HG03575 (cell line): Measurements from ENCODE around the gene USP48.
"Not testable (repeated sequence)": the region's sequence is repeated elsewhere in the genome, so short reads cannot be mapped to it uniquely, and the experiment has no call there.

ENCODE experiments used
- ATAC-seq: cut with Tn5 transposase; IDR thresholded peaks from one replicate; pipeline ENCODE4 v1.9.1; 2021; ENCODE audit not compliant: unreplicated experiment, insufficient number of reproducible peaks, low FRiP score; ENCODE audit errors: extremely low read depth

Gene USP48

DNA sequence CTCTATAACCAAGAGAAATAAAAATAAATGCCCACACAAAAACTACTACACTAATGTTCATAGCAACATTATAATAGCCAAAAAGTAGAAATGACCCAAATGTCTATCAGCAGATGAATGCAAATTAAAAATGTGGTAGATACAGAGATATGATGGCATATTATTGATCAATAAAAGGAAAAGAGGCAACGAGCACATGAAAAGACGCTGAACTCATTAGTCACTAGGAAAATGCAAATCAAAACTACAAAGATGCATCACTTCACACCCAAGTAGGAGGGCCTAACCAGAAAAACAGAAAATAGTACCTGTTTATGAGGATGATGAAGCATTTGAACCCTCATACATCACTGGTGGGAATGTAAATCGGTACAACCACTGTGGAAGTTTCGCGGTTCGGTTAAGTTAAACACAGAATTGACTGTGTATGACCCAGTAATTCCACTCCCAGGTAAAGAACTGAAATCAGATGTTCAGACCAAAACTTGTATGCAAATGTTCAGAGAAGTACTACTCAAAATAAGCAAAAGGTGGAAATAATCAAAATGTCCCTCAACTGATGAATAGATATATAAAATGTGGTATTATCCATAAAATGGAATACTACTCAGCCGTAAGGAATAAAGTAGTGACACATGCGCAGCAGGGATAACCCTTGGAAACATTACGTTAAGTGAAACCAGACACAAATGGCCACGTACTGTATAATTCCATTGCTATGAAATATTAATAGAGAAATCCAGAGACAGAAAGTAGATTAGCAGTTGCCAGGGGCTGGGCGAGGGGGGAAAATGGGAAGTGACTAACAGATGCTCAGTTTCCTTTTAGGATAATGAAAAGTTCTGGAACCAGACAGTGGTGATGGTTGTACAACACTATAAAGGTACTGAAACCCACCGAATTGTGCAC lies 3.1 kb downstream of the USP48 start:
- no peak for ATAC-seq

DNA sequence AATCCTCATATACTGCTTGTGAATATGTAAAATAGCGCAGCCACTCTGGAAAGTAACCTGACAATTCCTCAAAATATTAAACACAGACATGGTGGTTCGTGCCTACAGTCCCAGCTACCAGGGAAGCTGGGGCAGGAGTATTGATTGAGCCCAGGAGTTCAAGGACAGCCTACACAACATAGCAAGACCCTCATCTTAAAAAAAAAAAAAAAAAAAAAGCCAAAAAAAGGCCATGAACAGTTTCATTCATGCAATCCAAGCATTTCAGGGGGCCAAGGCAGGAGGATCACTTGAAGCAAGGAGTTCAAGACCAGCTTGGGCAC lies 4.6 kb downstream of the USP48 start:
- ATAC-seq: no peak

DNA sequence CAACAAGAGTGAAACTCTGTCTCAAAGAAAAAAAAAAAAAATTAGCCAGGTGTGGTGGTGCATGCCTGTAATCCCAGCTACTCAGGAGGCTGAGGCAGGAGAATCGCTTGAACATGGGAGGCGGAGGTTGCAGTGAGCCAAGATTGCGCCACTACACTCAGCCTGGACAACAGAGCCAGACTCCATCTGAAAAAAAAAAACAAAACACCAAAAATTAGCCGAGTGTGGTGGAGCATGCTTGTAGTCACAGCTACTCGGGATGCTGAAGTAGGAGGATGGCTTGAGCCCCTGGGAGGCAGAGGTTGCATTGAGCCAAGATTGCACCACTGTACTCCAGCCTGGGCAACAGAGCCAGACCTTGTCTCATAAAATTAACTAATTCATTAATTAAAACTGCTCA lies 6.0 kb downstream of the USP48 start:
- not testable (repeated sequence) for ATAC-seq

DNA sequence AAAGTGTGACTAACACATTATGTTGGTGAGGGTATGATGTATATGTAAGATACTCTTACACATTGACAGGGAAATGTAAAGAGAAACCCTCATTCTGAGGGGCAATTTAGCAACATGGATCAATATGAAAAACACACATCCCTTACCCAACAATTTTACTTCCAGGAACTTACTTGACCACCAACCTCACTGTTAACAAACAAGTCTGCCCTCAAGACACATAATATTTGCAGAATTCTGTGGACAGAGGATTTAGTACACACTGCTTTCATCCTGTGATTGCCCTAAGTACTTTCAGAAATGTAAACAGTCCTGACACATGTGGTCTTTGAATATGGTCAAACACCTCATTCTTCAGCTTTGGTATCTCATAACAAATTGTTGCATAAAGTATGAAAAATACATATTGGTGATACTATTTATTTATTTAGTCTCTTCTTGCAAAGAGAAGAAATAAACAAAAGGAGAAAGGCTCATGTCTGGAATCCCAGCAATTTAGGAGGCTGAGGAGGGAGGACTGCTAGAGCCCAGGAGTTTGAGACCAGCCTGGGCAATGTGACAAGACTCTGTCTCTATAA lies 6.9 kb downstream of the USP48 start:
- ATAC-seq: no peak

DNA sequence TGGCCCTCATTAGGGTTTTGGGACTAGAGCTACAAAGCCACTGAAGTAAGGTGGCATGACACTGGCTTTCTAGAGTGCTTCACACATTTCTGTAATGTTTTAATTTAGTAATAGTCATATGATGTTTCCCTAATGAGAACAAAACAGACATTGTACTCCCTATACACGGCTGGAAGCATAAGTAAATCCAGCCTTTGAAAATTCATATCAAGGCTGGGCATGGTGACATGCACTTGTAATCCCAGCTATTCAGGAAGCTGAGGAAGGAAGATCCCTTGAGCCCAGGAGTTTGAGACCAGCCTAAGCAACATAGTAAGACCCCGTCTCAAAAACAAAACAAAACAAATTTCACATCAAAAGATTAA lies 7.4 kb downstream of the USP48 start:
- ATAC-seq: no peak

DNA sequence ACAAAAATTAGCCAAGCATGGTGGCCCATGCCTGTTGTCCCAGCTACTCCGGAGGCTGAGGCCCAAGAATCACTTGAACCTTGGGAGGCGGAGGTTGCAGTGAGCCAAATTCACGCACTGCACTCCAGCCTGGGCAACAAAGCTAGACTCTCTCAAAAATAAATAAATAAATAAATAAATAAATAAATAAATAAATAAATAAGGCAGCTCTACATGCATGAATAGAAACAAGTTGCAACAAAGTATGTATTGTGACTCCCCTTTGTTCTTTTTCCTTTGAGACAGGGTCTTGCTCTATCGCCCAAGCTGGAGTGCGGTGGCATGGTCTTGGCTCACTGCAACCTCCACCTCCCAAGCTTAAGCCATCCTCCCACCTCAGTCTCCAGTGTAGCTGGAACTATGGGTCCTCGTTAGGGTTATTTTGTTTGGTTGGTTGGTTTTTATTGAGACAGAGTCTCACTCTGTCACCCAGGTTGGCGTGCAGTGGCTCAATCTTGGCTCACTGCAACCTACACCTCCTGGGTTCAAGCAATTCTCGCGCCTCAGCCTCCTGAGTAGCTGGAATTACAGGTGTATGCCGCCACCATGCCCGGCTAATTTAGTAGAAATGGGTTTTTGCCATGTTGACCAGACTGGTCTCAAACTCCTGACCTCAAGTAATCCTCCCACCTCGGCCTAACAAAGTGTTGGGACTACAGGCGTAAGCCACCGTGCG lies 8.0 kb downstream of the USP48 start:
- no peak for ATAC-seq

DNA sequence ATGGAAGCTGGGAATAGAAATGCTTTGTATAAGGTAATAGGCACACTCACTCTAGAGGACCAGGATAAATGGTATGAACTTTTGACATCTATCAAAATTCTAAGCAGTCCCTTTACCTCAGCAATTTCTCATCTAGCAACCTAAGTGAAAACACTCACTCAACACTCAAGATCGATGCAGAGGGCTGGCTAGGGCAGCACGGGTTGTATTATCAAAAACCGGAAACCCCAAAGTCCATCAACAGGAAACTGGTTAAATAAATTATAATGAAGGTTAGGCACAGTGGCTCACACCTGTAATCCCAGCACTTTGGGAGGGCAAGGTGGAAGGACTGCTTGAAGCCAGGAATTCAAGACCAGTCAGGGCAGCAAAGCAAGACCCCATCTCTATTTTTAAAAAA lies 9.4 kb downstream of the USP48 start:
- ATAC-seq: no peak

DNA sequence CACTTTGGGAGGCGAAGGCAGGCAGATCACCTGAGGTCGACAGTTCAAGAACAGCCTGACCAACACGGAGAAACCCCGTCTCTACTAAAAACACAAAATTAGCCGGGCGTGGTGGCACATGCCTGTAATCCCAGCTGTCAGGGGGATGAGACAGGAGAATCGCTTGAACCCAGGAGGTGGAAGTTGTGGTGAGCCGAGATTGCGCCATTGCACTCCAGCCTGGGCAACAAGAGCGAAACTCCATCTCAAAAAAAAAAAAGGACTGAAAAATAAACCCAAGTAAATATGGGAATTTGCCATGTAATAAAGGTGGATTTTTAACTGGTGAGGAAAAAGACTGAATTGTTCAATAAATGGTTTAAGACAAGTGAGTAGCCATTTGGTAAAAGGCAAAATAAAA lies 11.3 kb downstream of the USP48 start:
- ATAC-seq: not testable (repeated sequence)

DNA sequence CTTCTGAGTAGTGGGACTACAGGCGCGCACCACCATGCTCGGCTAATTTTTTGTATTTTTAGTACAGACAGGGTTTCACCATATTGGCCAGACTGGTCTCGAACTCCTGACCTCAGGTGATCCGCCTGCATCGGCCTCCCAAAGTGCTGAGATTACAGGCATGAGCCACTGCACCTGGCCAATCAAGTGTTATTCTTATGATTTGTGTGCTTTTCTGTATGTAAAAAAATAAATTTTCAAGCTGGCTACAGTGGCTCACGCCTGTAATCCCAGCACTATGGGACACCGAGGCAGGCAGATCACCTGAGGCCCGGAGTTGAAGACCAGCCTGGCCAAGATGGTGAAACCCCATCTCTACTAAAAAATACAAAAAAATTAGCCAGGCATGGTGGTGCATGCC lies 12.3 kb downstream of the USP48 start:
- not testable (repeated sequence) for ATAC-seq

DNA sequence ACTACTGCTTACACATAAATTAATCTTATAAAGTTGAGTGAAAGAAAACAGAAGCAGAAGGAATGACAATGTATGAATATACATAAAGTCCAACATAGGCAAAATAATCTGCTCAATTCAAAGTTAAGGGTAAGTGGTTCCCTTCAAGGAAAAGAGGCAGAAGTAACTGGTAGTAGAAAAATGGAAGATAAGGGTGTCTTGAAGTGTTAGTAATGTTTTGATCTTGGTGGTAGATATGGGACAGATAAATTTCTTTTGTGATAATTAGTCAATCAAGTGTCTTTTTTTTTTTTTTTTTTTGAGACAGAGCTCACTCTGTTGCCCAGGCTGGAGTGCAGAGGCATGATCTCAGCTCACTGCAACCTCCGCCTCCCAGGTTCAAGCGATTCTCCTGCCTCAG lies 12.7 kb downstream of the USP48 start:
- ATAC-seq: no peak

DNA sequence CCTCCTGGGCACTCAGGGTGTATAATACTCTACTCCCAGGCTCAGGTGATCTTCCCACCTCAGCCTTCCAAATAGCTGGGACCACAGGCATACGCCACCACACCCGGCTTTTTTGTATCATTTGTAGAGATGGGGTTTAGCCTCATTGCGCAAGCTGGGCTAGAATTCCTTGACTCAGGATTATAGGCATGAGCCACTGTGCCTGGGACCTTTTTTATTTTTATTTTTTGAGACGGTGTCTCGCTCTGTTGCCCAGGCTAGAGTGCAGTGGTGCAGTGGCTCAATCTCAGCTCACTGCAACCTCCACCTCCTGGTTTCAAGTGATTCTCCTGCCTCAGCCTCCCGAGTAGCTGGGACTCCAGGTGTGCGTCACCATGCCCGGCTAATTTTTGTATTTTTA lies 15.8 kb downstream of the USP48 start:
- ATAC-seq: not testable (repeated sequence)

DNA sequence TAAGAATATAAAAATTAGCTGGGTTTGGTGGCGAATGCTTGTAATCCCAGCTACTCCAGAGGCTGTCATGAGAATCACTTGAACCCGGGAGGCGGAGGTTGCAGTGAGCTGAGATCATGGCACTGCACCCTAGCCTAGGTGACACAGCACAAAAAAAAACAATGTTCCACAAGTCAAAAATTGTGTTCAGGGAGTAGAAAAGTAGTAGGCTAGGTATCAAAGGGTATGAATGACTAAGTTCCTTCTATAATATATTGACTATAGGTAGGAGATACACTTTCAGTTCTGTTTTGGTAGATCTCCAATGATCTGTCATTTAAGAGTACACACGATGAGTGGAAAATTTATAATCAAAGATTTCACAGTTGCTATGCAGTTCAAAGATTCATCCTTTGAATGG lies 16.7 kb downstream of the USP48 start:
- no peak for ATAC-seq

DNA sequence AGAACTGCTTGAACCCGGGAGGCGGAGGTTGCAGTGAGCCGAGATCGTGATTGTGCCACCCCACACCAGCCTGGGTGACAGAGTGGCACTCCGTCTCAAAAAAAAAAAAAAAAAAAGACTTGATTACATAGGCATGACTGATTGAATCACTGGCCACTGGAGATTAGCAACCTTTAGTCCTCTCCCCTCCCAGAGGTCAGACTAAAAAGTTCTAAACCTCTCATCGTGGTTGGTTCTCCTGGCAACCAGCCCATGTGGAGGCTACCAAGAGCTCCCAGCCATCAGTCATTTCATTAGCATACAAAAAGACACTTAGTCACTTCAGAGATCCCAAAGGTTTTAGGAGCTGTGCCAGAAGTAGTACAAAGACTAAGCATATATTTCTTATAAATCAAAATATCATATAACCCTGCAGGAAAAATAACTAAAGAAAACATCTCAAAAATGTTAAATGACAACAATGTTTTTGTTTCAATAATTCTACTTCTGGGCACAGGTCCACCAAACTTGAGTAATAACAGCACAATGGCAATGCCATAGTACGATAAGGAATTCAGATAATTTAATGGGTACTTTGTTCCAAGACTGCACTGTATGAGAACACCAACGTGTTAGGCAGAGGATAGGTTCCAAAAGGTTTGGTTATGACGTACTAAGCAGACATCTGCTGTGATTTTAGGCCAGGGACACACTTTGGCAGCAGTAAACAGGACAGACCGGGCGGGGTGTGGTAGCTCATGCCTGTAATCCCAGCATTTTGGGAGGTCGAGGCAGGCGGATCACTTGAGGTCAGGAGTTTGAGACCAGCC lies 18.1 kb downstream of the USP48 start:
- no peak for ATAC-seq

DNA sequence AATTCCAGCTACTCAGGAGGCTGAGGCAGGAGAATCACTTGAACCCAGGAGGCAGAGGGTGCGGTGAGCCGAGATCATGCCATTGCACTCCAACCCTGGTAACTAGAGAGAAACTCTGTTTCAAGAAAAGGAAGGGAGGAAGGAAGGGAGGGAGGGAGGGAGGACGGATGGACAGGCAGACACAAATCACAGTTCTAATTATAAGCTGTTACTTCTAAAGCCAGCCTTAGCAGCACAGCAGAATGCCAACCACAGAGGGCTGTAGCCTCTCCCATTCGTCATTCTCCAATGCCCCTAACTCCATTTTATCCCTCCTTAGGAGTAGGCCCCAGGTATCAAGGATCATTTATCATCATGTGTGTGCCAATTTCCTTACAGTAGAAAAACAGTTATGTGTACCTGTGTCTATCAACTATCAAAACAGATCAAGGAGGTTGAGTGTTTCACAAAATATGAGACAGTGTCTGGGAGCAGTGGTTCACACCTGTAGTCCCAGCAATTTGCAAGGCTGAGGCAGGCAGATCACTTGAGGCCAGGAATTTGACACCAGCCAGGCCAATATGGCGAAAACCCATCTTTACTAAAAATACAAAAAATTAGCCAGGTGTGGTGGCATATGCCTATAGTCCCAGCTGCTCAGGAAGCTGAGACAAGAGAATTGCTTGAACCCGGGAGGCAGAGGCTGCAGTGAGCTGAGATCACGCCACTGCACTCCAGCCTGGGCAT lies 19.1 kb downstream of the USP48 start:
- no peak for ATAC-seq

DNA sequence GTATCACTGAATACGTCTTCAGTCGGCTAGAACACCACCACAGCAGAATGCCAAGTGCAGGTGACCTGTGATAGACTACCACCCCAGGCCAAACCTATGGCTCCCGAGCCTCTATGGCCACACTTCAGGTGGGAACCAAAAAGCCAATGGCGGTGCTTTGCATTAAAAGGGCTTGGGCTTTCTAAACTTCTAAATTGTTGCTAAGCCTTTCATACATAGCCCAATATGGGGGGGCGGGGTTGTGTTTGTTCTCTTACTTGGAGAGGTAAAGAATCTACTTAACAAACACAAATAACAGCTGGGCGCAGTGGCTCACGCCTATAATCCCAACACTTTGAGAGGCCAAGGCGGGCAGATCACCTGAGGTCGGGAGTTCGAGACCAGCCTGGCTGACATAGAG lies 19.7 kb downstream of the USP48 start:
- no peak for ATAC-seq

DNA sequence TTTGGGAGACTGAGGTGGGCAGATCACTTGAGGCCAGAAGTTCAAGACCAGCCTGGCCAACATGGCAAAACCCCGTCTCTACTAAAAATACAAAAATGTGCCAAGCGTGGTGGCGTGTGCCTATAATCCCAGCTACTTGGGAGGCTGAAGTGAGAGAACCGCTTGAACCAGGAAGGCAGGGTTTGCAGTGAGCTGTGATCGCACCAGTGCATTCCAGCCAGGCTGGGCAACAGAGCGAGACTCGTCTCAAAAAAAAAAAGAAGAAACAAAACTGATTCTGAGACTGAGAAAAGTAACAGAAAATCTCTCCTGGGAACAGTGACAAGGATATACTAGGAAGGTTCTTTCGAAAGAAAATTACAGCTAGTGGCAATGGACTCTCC lies 20.9 kb downstream of the USP48 start:
- ATAC-seq: no peak

DNA sequence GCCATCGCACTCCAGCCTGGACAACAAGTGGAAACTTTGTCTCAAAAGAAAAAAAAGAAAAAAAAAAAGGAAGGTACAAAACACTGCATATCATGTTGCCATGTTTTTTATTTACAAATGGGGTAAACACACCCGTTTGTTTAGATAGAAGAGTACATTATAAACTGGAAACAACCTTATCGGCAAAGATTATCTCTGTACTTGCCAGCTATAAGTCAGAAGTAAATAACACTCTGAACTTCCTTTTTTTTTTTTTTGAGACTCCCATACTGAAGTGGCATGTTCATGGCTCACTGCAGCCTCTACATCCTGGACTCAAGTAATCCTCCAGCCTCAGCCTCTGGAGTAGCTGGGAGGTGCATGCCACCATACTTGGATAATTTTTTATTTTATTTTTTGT lies 21.9 kb downstream of the USP48 start:
- ATAC-seq: no peak

DNA sequence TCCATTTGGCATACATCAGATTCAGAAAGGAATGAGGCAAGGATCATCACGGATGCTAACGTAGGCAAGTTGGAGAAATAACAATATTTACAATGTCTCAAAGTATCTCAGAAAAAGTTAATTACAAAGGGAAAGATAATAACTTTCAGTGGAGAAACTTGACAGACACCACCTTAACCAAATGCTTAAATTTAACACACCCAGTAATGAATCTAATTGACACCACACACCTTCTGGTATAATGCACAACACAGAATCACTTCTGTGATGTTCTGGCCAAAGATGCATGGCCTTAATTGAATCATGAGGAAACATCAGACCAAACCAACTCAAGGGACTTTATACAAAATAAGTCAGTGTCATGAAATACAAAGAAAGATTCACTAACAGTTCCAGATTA lies 23.1 kb downstream of the USP48 start:
- no peak for ATAC-seq

DNA sequence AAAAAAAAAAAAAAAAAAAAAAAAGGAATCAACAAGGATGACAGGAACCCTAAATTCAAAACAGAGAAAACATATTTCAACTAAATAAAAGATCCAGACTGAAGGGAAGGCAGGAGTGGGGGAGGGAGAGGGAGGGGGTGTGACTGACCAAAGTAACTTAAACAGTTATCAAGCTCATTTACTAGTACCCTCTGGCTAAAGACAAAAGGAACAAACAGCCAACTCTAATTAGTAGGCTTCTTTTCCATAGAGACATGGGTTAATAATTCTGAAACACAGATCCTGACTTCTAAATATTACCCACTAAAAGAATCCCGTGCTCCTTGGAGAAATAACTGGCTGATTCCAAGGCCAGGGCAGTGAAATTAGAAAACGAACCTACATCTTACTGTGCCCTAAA lies 23.8 kb downstream of the USP48 start:
- ATAC-seq: no peak
